ENCODE data around the gene COQ10B. TPM values are rescaled to one million over a fixed set of nuclear protein-coding genes. Genes with fewer than 3 reads are reported as not detected.
A peak's percentile ranks its signal among the peaks of the same experiment; 100 is the strongest.

The COQ10B gene
- total RNA-seq, 6 experiments from 2014 or later, result 36.0 to 42.4 (median 39.4) TPM

DNA sequence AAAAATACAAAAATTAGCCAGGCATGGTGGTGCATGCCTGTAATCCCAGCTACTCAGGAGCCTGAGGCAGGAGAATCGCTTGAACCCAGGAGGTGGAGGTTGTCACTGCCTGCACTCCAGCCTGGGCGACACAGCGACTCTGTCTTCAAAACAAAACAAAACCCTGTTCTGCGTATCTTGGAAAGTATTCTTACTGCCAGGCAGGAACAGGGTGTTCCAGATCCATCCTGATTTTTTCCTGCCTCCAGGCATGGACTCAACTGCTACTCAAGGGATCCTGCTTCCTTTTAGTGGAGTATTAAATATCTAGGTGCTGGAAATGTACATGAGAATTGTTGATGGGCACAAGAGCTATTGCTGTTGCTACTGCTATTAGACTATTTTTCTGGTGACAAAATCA is 34.0 kb downstream of the COQ10B start:
- DNase-seq, result no peak
- Mint-ChIP-seq H3K4me3 (no peak overlapping the region), H3K36me3 (ENCODE audit: low read depth) (peaks cover 59% of the 10 kb centered on the region), H3K27me3 (ENCODE audit: insufficient read depth) (peaks cover 2% of the 10 kb centered on the region; the same call in 1 of the 2 replicates), H3K4me1 (ENCODE audit: low read depth) (no peaks in the 10 kb centered on the region), H3K9me3 (peaks cover 18% of the 10 kb centered on the region), H3K27ac (no peak overlapping the region)
- TF ChIP-seq CTCF (IDR thresholded peaks at IDR 0.05), result no peak

GRCh38 chr2:197495433-197496134 is 42.2 kb downstream of the COQ10B start:
- Mint-ChIP-seq H3K36me3 (ENCODE audit: low read depth) (peaks cover 49% of the 10 kb centered on the region), H3K9me3 (no peaks in the 10 kb centered on the region), H3K4me1 (ENCODE audit: low read depth) (peaks cover 32% of the 10 kb centered on the region), H3K4me3 (no peak overlapping the region), H3K27ac (no peak overlapping the region), H3K27me3 (ENCODE audit: insufficient read depth) (peaks cover 5% of the 10 kb centered on the region; the same call in 1 of the 2 replicates)
- DNase-seq, result no peak
- TF ChIP-seq CTCF (IDR thresholded peaks at IDR 0.05), result no peak

DNA sequence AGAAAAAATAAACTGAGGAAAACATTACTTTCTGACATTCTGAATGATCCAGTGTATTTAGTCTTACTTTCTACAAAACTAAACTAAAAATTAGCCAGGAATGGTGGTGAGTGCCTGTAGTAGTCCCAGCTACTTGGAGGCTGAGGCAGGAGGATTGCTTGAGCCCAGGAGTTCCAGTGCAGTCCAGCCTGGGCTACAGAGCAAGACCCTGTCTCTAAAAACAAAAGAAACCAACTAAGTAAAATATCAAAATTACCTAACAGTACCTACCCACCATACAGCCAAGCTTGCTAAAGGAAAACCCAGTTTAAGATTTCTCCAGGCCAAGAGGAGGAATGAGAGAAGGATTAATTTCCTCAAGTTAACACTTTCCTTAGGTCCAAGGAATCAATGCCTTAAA is 43.3 kb downstream of the COQ10B start:
- Mint-ChIP-seq H3K36me3 (ENCODE audit: low read depth) (peaks cover 58% of the 10 kb centered on the region), H3K4me1 (ENCODE audit: low read depth) (peaks cover 41% of the 10 kb centered on the region), H3K9me3 (no peaks in the 10 kb centered on the region), H3K27me3 (ENCODE audit: insufficient read depth) (peaks cover 5% of the 10 kb centered on the region; the same call in 1 of the 2 replicates), H3K27ac (peak overlapping the region; percentile 24; the same call in 1 of the 2 replicates), H3K4me3 (peak overlapping the region; percentile 95)
- no peak for TF ChIP-seq CTCF (IDR thresholded peaks at IDR 0.05)
- no peak for DNase-seq

DNA sequence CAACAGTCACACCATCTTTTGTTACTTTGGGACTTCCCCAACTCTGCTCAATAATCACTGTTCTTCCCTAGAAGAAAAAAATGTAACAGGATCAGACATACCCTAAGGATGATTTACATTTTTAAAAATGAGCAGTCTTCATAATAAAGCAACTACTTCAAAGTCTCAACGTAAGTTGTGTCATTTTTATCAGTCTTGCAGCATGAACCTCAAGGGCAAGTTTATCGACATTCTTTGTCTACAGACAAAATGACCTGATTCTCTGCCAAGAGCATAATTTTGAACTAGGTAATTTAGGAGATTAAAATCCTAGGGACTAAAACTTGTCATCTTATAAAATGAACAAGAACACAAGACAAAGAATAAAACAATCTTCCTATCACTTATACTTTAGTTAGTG is 44.0 kb downstream of the COQ10B start:
- peaks cover 47% of the 10 kb centered on the region for H3K4me1 Mint-ChIP-seq (ENCODE audit: low read depth)
- no peaks in the 10 kb centered on the region for H3K9me3 Mint-ChIP-seq
- TF ChIP-seq CTCF (IDR thresholded peaks at IDR 0.05), result no peak
- DNase-seq, result no peak
- H3K27me3 Mint-ChIP-seq (ENCODE audit: insufficient read depth), result peaks cover 5% of the 10 kb centered on the region; the same call in 1 of the 2 replicates
- H3K27ac Mint-ChIP-seq, result peak overlapping the region; percentile 24; the same call in 1 of the 2 replicates
- H3K4me3 Mint-ChIP-seq, result peak overlapping the region; percentile 95
- peaks cover 61% of the 10 kb centered on the region for H3K36me3 Mint-ChIP-seq (ENCODE audit: low read depth)

DNA sequence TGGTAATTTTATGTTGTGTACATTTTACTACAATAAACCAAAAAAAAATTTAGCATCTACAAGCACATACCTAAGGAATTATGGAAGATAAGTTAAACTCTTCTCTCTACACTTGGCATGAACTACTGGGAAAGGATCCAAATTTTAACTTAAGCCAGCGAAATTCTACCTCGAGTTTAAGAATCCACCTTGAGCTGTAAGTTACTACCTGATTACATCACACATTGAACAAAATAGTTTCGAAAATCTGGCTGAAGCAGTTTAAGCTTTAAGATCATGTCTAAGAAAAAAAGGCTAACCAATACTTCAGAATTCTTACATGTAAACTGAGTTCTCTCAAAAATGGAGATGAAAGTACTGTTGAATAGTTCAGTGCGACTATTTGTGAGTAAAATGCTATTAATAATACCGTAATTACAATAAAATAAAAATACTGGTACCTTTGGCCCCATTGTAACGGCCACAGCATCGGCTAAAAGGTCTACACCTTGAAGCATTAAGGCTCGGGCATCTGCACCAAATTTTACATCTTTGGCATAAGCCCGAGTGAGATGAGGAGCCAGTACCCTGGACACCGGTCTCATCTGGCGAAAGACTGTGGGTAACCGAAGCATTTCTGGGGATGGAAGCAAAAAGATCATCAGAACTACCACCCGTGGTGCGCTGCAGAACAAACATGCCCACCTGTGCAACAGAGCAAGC is 45.0 kb downstream of the COQ10B start:
- Mint-ChIP-seq H3K4me3 (peak overlapping the region; percentile 95), H3K9me3 (no peaks in the 10 kb centered on the region), H3K27me3 (ENCODE audit: insufficient read depth) (peaks cover 5% of the 10 kb centered on the region; the same call in 1 of the 2 replicates), H3K27ac (peak overlapping the region; percentile 93), H3K4me1 (ENCODE audit: low read depth) (peaks cover 52% of the 10 kb centered on the region), H3K36me3 (ENCODE audit: low read depth) (peaks cover 61% of the 10 kb centered on the region)
- no peak for DNase-seq
- TF ChIP-seq CTCF (IDR thresholded peaks at IDR 0.05), result no peak
